Measurements from ENCODE around the gene TFPI.

TFPI gene

DNA sequence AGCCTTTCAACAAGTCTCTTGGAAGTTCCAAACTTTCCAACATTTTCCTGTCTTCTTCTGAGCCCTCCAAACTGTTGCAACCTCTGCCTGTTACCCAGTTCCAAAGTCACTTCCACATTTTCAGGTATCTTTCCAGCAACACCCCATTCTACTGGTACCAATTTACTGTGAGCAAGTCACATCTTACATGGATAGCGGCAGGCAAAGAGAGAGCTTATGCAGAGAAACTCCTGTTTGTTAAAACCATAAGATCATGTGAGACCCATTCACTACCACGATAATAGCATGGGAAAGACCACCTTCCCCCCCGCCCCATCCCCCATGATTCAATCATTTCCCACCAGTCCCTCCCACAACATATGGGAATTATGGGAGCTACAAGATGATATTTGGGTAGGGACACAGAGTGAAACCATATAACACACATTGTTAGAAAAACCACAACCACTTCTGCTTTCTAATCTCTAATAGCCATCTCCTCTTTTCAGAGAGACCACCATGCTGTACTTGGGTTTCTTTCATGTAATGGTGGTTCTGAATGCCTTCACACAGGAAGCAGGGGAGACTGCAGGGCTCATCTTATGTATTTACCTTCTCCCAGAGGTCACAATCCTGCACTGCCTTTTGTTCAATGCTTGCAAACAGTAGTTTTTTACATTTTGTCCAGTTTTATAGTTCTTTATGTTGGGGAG is 60.2 kb downstream of the TFPI start:
- H3K9me3 ChIP-seq (ENCODE audit: control insufficient read depth, low read length): no peaks in the 10 kb centered on the region
- H3K4me3 ChIP-seq (ENCODE audit: low read length): no peak overlapping the region
- H3K4me1 ChIP-seq (ENCODE audit: control insufficient read depth, insufficient read depth, low read length): no peaks in the 10 kb centered on the region
- H3K36me3 ChIP-seq (ENCODE audit: control insufficient read depth, insufficient read depth, low read length): no peaks in the 10 kb centered on the region
- H3K9ac ChIP-seq (ENCODE audit: low read length): no peak overlapping the region
- H3K27me3 ChIP-seq (ENCODE audit: control insufficient read depth, insufficient read depth, low read length): no peaks in the 10 kb centered on the region

GRCh38 chr2:187493180-187493579 is 61.1 kb downstream of the TFPI start:
- Histone ChIP-seq H3K4me3 (ENCODE audit: low read length) (no peak overlapping the region), H3K9me3 (ENCODE audit: control insufficient read depth, low read length) (no peaks in the 10 kb centered on the region), H3K27me3 (ENCODE audit: control insufficient read depth, insufficient read depth, low read length) (no peaks in the 10 kb centered on the region), H3K36me3 (ENCODE audit: control insufficient read depth, insufficient read depth, low read length) (no peaks in the 10 kb centered on the region), H3K4me1 (ENCODE audit: control insufficient read depth, insufficient read depth, low read length) (no peaks in the 10 kb centered on the region), H3K9ac (ENCODE audit: low read length) (no peak overlapping the region)

- Histone ChIP-seq H3K9me3 (ENCODE audit: control insufficient read depth, low read length) (no peaks in the 10 kb centered on the region), H3K4me3 (ENCODE audit: low read length) (no peak overlapping the region), H3K9ac (ENCODE audit: low read length) (no peak overlapping the region), H3K4me1 (ENCODE audit: control insufficient read depth, insufficient read depth, low read length) (no peaks in the 10 kb centered on the region), H3K27me3 (ENCODE audit: control insufficient read depth, insufficient read depth, low read length) (no peaks in the 10 kb centered on the region), H3K36me3 (ENCODE audit: control insufficient read depth, insufficient read depth, low read length) (no peaks in the 10 kb centered on the region)
Observed at GRCh38 chr2:187486241-187486640, 68.0 kb downstream of the TFPI start.

GRCh38 chr2:187485523-187485922 is 68.7 kb downstream of the TFPI start:
- Histone ChIP-seq H3K9ac (ENCODE audit: low read length) (no peak overlapping the region), H3K4me3 (ENCODE audit: low read length) (no peak overlapping the region), H3K27me3 (ENCODE audit: control insufficient read depth, insufficient read depth, low read length) (no peaks in the 10 kb centered on the region), H3K4me1 (ENCODE audit: control insufficient read depth, insufficient read depth, low read length) (no peaks in the 10 kb centered on the region), H3K9me3 (ENCODE audit: control insufficient read depth, low read length) (no peaks in the 10 kb centered on the region), H3K36me3 (ENCODE audit: control insufficient read depth, insufficient read depth, low read length) (no peaks in the 10 kb centered on the region)

DNA sequence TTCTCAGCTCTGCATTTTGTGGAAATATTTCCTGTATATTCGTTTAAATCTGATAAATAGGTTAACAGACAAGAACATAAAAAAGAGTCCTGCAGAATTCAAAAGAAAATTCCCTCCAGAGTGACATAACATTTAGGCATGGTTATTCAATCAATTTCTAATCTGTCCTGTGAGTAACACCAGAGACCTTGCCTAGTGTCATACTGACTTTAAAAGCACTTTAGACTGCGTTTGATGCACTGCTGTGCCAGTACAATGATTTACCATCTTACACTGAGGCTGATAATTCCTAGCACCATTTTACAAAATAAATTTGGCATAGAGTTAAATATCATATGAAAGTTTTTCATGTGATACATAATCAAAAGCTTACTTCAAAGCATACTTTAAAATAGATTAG is 70.7 kb downstream of the TFPI start:
- H3K4me1 ChIP-seq (ENCODE audit: control insufficient read depth, insufficient read depth, low read length): no peaks in the 10 kb centered on the region
- no peaks in the 10 kb centered on the region for H3K9me3 ChIP-seq (ENCODE audit: control insufficient read depth, low read length)
- no peak overlapping the region for H3K4me3 ChIP-seq (ENCODE audit: low read length)
- H3K27me3 ChIP-seq (ENCODE audit: control insufficient read depth, insufficient read depth, low read length): no peaks in the 10 kb centered on the region
- H3K36me3 ChIP-seq (ENCODE audit: control insufficient read depth, insufficient read depth, low read length): no peaks in the 10 kb centered on the region
- no peak overlapping the region for H3K9ac ChIP-seq (ENCODE audit: low read length)

DNA sequence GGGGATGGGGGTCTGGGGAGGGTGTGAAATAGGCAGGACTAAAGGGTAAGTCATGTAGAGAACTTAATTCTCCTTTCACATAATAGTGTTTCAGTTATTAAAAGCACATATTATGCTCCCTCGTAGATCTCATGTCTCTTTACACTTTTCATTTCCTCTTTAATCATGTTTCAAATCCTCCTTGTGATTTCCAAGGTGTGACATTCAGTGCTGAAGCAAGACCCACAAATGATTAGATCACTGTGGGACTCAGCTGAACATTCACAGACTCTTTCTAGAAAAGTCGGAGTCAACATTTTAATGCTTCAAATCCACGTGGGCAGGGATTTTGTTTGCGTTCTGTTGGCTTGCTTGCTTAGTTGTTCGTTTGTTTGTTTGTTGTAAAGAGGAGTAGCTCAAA is 71.4 kb downstream of the TFPI start:
- Histone ChIP-seq H3K9ac (ENCODE audit: low read length) (no peak overlapping the region), H3K4me1 (ENCODE audit: control insufficient read depth, insufficient read depth, low read length) (no peaks in the 10 kb centered on the region), H3K27me3 (ENCODE audit: control insufficient read depth, insufficient read depth, low read length) (no peaks in the 10 kb centered on the region), H3K36me3 (ENCODE audit: control insufficient read depth, insufficient read depth, low read length) (no peaks in the 10 kb centered on the region), H3K9me3 (ENCODE audit: control insufficient read depth, low read length) (no peaks in the 10 kb centered on the region), H3K4me3 (ENCODE audit: low read length) (no peak overlapping the region)

- Histone ChIP-seq H3K36me3 (ENCODE audit: control insufficient read depth, insufficient read depth, low read length) (no peaks in the 10 kb centered on the region), H3K4me1 (ENCODE audit: control insufficient read depth, insufficient read depth, low read length) (no peaks in the 10 kb centered on the region), H3K9me3 (ENCODE audit: control insufficient read depth, low read length) (no peaks in the 10 kb centered on the region), H3K9ac (ENCODE audit: low read length) (no peak overlapping the region), H3K4me3 (ENCODE audit: low read length) (no peak overlapping the region), H3K27me3 (ENCODE audit: control insufficient read depth, insufficient read depth, low read length) (no peaks in the 10 kb centered on the region)
Observed at GRCh38 chr2:187481543-187481942, 72.7 kb downstream of the TFPI start.

DNA sequence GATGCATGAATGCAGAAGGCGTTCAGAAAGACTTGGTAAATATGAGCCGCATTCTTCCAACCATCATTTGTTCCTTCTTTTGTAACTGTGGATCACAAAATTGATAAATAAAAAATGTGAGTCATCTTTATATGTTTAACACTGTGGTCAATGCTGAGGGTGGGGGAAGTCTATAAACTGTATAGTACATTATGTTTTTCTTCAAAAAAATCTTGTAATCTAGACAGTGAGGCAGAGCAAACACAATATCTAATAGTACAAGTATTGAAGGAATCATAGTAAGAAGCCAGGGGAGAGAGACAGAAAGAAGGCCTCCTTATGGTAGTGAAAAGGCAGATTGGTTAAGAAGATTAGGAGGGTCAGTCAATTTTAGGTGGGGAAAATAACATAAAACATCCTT is 75.5 kb downstream of the TFPI start:
- no peaks in the 10 kb centered on the region for H3K36me3 ChIP-seq (ENCODE audit: control insufficient read depth, insufficient read depth, low read length)
- H3K9me3 ChIP-seq (ENCODE audit: control insufficient read depth, low read length): no peaks in the 10 kb centered on the region
- H3K4me3 ChIP-seq (ENCODE audit: low read length): no peak overlapping the region
- no peaks in the 10 kb centered on the region for H3K4me1 ChIP-seq (ENCODE audit: control insufficient read depth, insufficient read depth, low read length)
- no peak overlapping the region for H3K9ac ChIP-seq (ENCODE audit: low read length)
- no peaks in the 10 kb centered on the region for H3K27me3 ChIP-seq (ENCODE audit: control insufficient read depth, insufficient read depth, low read length)

- Histone ChIP-seq H3K9me3 (ENCODE audit: control insufficient read depth, low read length) (no peaks in the 10 kb centered on the region), H3K4me1 (ENCODE audit: control insufficient read depth, insufficient read depth, low read length) (no peaks in the 10 kb centered on the region), H3K4me3 (ENCODE audit: low read length) (no peak overlapping the region), H3K27me3 (ENCODE audit: control insufficient read depth, insufficient read depth, low read length) (no peaks in the 10 kb centered on the region), H3K9ac (ENCODE audit: low read length) (no peak overlapping the region), H3K36me3 (ENCODE audit: control insufficient read depth, insufficient read depth, low read length) (no peaks in the 10 kb centered on the region)
Observed at GRCh38 chr2:187477051-187477450, 77.2 kb downstream of the TFPI start.

DNA sequence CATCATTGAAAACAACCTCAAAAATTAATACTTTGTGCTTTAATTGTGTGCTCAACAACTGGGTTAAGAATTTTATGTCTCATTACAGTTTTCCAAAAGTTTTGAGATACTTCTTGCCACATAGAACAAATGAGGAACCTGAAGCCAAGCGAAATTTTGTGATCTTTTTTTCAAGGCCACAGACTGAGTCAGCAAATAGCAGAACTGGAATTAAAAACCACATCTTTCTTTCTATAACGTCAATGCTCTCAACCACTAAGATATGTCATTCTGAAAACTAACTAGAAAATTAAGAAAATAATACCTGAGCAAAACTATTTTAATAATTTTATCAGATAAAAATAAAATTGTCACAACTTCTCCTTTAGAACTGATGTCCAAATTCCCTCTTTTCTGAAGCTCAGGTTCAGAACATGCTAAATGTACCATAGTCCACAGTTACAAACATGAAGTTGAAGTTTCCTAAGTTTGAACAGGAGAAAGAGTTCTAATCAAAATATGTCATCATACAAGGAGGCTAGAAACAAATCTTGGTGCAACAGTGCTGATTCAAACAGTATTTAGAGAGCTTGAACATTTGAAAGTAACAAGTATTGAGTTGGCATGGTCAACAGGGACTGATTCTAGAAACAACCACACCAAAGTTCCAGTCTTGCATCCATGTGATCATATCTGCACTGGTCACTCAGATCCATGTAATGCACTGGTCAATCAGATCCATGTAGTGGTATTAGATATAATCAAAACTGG is 78.6 kb downstream of the TFPI start:
- Histone ChIP-seq H3K9ac (ENCODE audit: low read length) (no peak overlapping the region), H3K27me3 (ENCODE audit: control insufficient read depth, insufficient read depth, low read length) (no peaks in the 10 kb centered on the region), H3K36me3 (ENCODE audit: control insufficient read depth, insufficient read depth, low read length) (no peaks in the 10 kb centered on the region), H3K4me1 (ENCODE audit: control insufficient read depth, insufficient read depth, low read length) (no peaks in the 10 kb centered on the region), H3K9me3 (ENCODE audit: control insufficient read depth, low read length) (no peaks in the 10 kb centered on the region), H3K4me3 (ENCODE audit: low read length) (no peak overlapping the region)

DNA sequence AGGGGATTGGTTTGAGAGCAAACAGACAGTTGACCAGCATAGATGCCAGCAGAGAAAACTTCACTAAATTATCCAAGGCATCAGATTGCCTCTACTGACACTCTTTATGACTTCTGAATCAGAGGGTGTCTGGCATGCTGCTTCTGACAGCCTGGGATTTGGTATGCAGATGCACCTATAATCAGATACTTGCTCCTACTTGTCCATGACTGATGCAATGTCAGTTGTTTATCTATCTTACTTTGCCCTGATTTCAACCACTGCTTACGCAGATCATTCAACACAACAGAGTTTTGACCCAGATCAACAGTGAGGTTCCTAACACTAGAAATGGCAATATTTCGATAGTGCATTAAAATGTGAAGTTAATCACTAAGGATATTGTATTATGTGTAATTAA is 83.5 kb downstream of the TFPI start:
- no peaks in the 10 kb centered on the region for H3K9me3 ChIP-seq (ENCODE audit: control insufficient read depth, low read length)

DNA sequence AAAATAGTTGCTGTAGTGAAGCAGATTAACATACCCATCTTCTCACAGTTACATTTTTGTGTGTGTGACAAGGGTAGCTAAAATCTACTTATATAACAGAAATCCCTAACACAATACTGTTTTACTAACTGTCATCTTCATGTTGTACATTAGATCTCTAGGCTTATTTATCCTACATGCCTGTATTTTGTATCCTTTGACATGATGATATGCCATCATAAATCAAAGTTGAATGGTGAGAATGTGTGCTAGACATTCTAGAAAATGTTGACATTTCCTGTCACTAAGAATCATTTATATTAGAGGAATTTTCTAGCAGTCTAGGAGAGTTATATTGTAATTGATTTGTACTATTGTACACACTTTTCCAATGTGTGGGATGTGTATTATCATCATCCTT is 84.7 kb downstream of the TFPI start:
- H3K4me3 ChIP-seq (ENCODE audit: low read length): no peak overlapping the region
- no peaks in the 10 kb centered on the region for H3K36me3 ChIP-seq (ENCODE audit: control insufficient read depth, insufficient read depth, low read length)
- H3K27me3 ChIP-seq (ENCODE audit: control insufficient read depth, insufficient read depth, low read length): no peaks in the 10 kb centered on the region
- H3K9me3 ChIP-seq (ENCODE audit: control insufficient read depth, low read length): no peaks in the 10 kb centered on the region
- H3K9ac ChIP-seq (ENCODE audit: low read length): no peak overlapping the region
- no peaks in the 10 kb centered on the region for H3K4me1 ChIP-seq (ENCODE audit: control insufficient read depth, insufficient read depth, low read length)

More for the DNA sequence above, 83.5 kb downstream of the TFPI start:
- no peak overlapping the region for H3K4me3 ChIP-seq (ENCODE audit: low read length)
- H3K36me3 ChIP-seq (ENCODE audit: control insufficient read depth, insufficient read depth, low read length): no peaks in the 10 kb centered on the region
- no peak overlapping the region for H3K9ac ChIP-seq (ENCODE audit: low read length)
- H3K4me1 ChIP-seq (ENCODE audit: control insufficient read depth, insufficient read depth, low read length): no peaks in the 10 kb centered on the region
- H3K27me3 ChIP-seq (ENCODE audit: control insufficient read depth, insufficient read depth, low read length): no peaks in the 10 kb centered on the region
